H54 (cell line): ENCODE measurements around the gene FBXW5.

Experiments
- DNase-seq: peaks from one replicate; pipeline ENCODE4 v3.0.0; 2011; ENCODE audit warnings: low spot score, mixed read lengths; ENCODE audit not compliant: insufficient read length
- FAIRE-seq: peaks from 3 replicates; lab custom pipeline; 2011; peaks lifted over from hg19 to GRCh38; lab: Jason Lieb, UNC
- POLR2A ChIP-seq: IDR thresholded peaks from 2 replicates; pipeline ENCODE4 v1.6.1; 2011; ENCODE audit warnings: low read depth, mild to moderate bottlenecking, low read length

The FBXW5 gene

GRCh38 chr9:136961279-136962065 lies 16.9 kb upstream of the FBXW5 start:
- DNase-seq (no peak), FAIRE-seq (no peak)
- TF ChIP-seq POLR2A, result no peak

- no peak for FAIRE-seq
- no peak for DNase-seq
- TF ChIP-seq POLR2A, result no peak
Observed at GRCh38 chr9:136960938-136961275, 16.4 kb upstream of the FBXW5 start.

- TF ChIP-seq POLR2A, result no peak
- no peak for DNase-seq
- no peak for FAIRE-seq
Observed at GRCh38 chr9:136960212-136960937, 15.8 kb upstream of the FBXW5 start.

- FAIRE-seq (no peak), DNase-seq (no peak)
- TF ChIP-seq POLR2A, result no peak
Observed at GRCh38 chr9:136958898-136959850, 14.6 kb upstream of the FBXW5 start.

- TF ChIP-seq POLR2A, result no peak
- FAIRE-seq (no peak), DNase-seq (no peak)
Observed at GRCh38 chr9:136958473-136958872, 13.9 kb upstream of the FBXW5 start.

- no peak for DNase-seq
Observed at GRCh38 chr9:136957901-136958300, 13.4 kb upstream of the FBXW5 start.

GRCh38 chr9:136957461-136957860 lies 12.9 kb upstream of the FBXW5 start:
- TF ChIP-seq POLR2A, result no peak
- FAIRE-seq, result no peak
- no peak for DNase-seq

More at GRCh38 chr9:136957901-136958300, 13.4 kb upstream of the FBXW5 start:
- FAIRE-seq, result no peak
- no peak for TF ChIP-seq POLR2A

GRCh38 chr9:136956604-136957003 lies 12.1 kb upstream of the FBXW5 start:
- no peak for FAIRE-seq
- DNase-seq, result no peak
- no peak for TF ChIP-seq POLR2A

- DNase-seq (no peak), FAIRE-seq (no peak)
- TF ChIP-seq POLR2A, result no peak
Observed at GRCh38 chr9:136955943-136956335, 11.4 kb upstream of the FBXW5 start.

- DNase-seq (no peak), FAIRE-seq (no peak)
- TF ChIP-seq POLR2A, result no peak
Observed at GRCh38 chr9:136955202-136955942, 10.8 kb upstream of the FBXW5 start.

GRCh38 chr9:136954270-136955083 lies 9.9 kb upstream of the FBXW5 start:
- DNase-seq, result no peak
- no peak for FAIRE-seq
- TF ChIP-seq POLR2A, result no peak

- DNase-seq (no peak), FAIRE-seq (no peak)
- no peak for TF ChIP-seq POLR2A
Observed at GRCh38 chr9:136953771-136954269, 9.3 kb upstream of the FBXW5 start.
